SK-N-SH (cell line): Measurements from ENCODE around the gene TMEM63C. TPM values are rescaled to one million over a fixed set of nuclear protein-coding genes. Genes with fewer than 3 reads are reported as not detected.

Experiments
- CTCF ChIA-PET: fragments of 300-600, 350-600 bp; formaldehyde crosslinking; extraction: SDS; loops from one replicate; lab custom pipeline; 2021; lab: Yijun Ruan, JAX
- POLR2A ChIA-PET: fragments of 350-600 bp; sonication (Branson Sonifier 250); formaldehyde crosslinking; extraction: SDS; loops from one replicate; lab custom pipeline; 2020; ENCODE audit warnings: antibody characterized with exemption, inconsistent platforms; lab: Yijun Ruan, JAX
- DNase-seq: peaks from one replicate; pipeline ENCODE4 v3.0.0; 2012
- H2AFZ ChIP-seq: fragments of 200-600 bp; sonication (generic); 2 replicates; pipeline ENCODE4 v1.8.1; 2016; ENCODE audit warnings: antibody characterized with exemption, mild to moderate bottlenecking, low read depth
- H3F3A ChIP-seq: fragments of 200-600 bp; sonication (generic); replicated peaks from 2 replicates; pipeline ENCODE3; 2016; ENCODE audit warnings: antibody characterized with exemption, mild to moderate bottlenecking; ENCODE audit not compliant: insufficient read depth
- H3K27ac ChIP-seq, 2 experiments: fragments of 200-500 bp in 1 of 2; fragments of 200-600 bp in 1 of 2; sonication (Bioruptor generic) in 1 of 2; sonication (generic), shearing (Covaris generic) in 1 of 2; 2 replicates each; pipeline versions ENCODE4 v1.5.1 to v1.6.1; 2014 to 2016; ENCODE audit warnings: low read depth in 2 of 2, inconsistent platforms in 1 of 2, low read length in 1 of 2, mild to moderate bottlenecking in 1 of 2, mixed read lengths in 1 of 2
- H3K27me3 ChIP-seq: fragments of 200-600 bp; sonication (generic), shearing (Covaris generic); 2 replicates; pipeline ENCODE4 v1.6.1; 2016; ENCODE audit warnings: mixed run types; ENCODE audit not compliant: insufficient read depth
- H3K36me3 ChIP-seq, 2 experiments: fragments of 200-500 bp in 1 of 2; fragments of 200-600 bp in 1 of 2; sonication (Bioruptor generic) in 1 of 2; sonication (generic) in 1 of 2; replicated peaks in 1 of 2; 2 replicates each; pipeline versions ENCODE3 to v1.5.1; 2014 to 2016; ENCODE audit warnings: low read length in 1 of 2, mild to moderate bottlenecking in 1 of 2; ENCODE audit not compliant: insufficient read depth in 2 of 2, control insufficient read depth in 1 of 2
- H3K4me1 ChIP-seq, 2 experiments: fragments of 200-500 bp in 1 of 2; fragments of 200-600 bp in 1 of 2; sonication (Bioruptor generic) in 1 of 2; sonication (generic), shearing (Covaris generic) in 1 of 2; 2 replicates each; pipeline versions ENCODE4 v1.5.1 to v1.6.1; 2014 to 2016; ENCODE audit warnings: low read depth in 1 of 2, low read length in 1 of 2, mixed run types in 1 of 2; ENCODE audit not compliant: insufficient read depth in 2 of 2, control insufficient read depth in 1 of 2
- H3K4me2 ChIP-seq: fragments of 200-600 bp; sonication (generic), shearing (Covaris generic); 2 replicates; pipeline ENCODE4 v1.6.1; 2017; ENCODE audit warnings: mixed run types
- H3K4me3 ChIP-seq, 2 experiments: fragments of 200-500 bp in 1 of 2; fragments of 200-600 bp in 1 of 2; sonication (Bioruptor generic) in 1 of 2; sonication (generic), shearing (Covaris generic) in 1 of 2; 2 replicates each; pipeline versions ENCODE4 v1.5.1 to v1.8.1; 2014 to 2016; ENCODE audit warnings: low read depth in 2 of 2, inconsistent platforms in 1 of 2, low read length in 1 of 2, mild to moderate bottlenecking in 1 of 2, mixed read lengths in 1 of 2, moderate library complexity in 1 of 2
- H3K79me2 ChIP-seq: fragments of 200-600 bp; sonication (generic); 2 replicates; pipeline ENCODE4 v1.8.1; 2017; ENCODE audit warnings: mild to moderate bottlenecking; ENCODE audit not compliant: insufficient read depth
- H3K9ac ChIP-seq: fragments of 200-600 bp; sonication (generic); 2 replicates; pipeline ENCODE4 v1.6.1; 2017; ENCODE audit warnings: mixed run types
- H3K9me2 ChIP-seq: fragments of 200-600 bp; sonication (generic); 2 replicates; pipeline ENCODE4 v1.6.1; 2017; ENCODE audit warnings: mixed run types
- H3K9me3 ChIP-seq: fragments of 200-600 bp; sonication (generic); 2 replicates; pipeline ENCODE4 v1.6.1; 2017; ENCODE audit warnings: mixed run types, mild to moderate bottlenecking, moderate library complexity
- H4K20me1 ChIP-seq: fragments of 200-600 bp; sonication (generic); 2 replicates; pipeline ENCODE4 v1.6.1; 2017; ENCODE audit warnings: mild to moderate bottlenecking, mixed run types; ENCODE audit not compliant: insufficient read depth
- ELF1 ChIP-seq: IDR thresholded peaks from 2 replicates; pipeline ENCODE4 v1.4.0; 2012
- EP300 ChIP-seq, 2 experiments: IDR thresholded peaks; 2 replicates each; pipeline versions ENCODE4 v1.4.0 to v1.6.1; 2012; ENCODE audit warnings: borderline replicate concordance in 1 of 2, low read depth in 1 of 2, low read length in 1 of 2
- GABPA ChIP-seq: IDR thresholded peaks from 2 replicates; pipeline ENCODE4 v1.4.0; 2012; ENCODE audit warnings: low read depth, mild to moderate bottlenecking
- JUND ChIP-seq: IDR thresholded peaks from 2 replicates; pipeline ENCODE4 v1.4.0; 2012
- MAX ChIP-seq: IDR thresholded peaks from 2 replicates; pipeline ENCODE4 v1.4.0; 2012; ENCODE audit warnings: low read depth
- MEF2A ChIP-seq: IDR thresholded peaks from 2 replicates; pipeline ENCODE4 v1.4.0; 2012; ENCODE audit warnings: low read depth, borderline replicate concordance
- MXI1 ChIP-seq: IDR thresholded peaks from 2 replicates; pipeline ENCODE4 v1.6.1; 2012; ENCODE audit warnings: mild to moderate bottlenecking, low read depth, low read length, improper control_type of control experiment
- POLR2AphosphoS5 ChIP-seq: IDR thresholded peaks from 2 replicates; pipeline ENCODE4 v1.6.1; 2012; ENCODE audit warnings: low read depth, low read length
- RAD21 ChIP-seq: IDR thresholded peaks from 2 replicates; pipeline ENCODE4 v1.6.1; 2012; ENCODE audit warnings: mild to moderate bottlenecking, low read length
- RCOR1 ChIP-seq: fragments of 150-350 bp; IDR thresholded peaks from 2 replicates; pipeline ENCODE4 v1.6.1; 2017; ENCODE audit warnings: antibody characterized with exemption, low read length
- RFX5 ChIP-seq: IDR thresholded peaks from 2 replicates; pipeline ENCODE4 v1.6.1; 2012; ENCODE audit warnings: mild to moderate bottlenecking, improper control_type of control experiment, low read length
- RXRA ChIP-seq: IDR thresholded peaks from 2 replicates; pipeline ENCODE4 v1.4.0; 2012; ENCODE audit warnings: low read depth, mild to moderate bottlenecking, borderline replicate concordance
- SIN3A ChIP-seq: IDR thresholded peaks from 2 replicates; pipeline ENCODE4 v1.6.1; 2012; ENCODE audit warnings: low read depth, mild to moderate bottlenecking, low read length, moderate library complexity, borderline replicate concordance
- SMC3 ChIP-seq: IDR thresholded peaks from 2 replicates; pipeline ENCODE4 v1.6.1; 2012; ENCODE audit warnings: low read depth, low read length, improper control_type of control experiment
- TAF1 ChIP-seq: IDR thresholded peaks from 2 replicates; pipeline ENCODE4 v1.6.1; 2012; ENCODE audit warnings: low read depth, mild to moderate bottlenecking, low read length, moderate library complexity, borderline replicate concordance
- TEAD4 ChIP-seq: IDR thresholded peaks from 2 replicates; pipeline ENCODE4 v1.4.0; 2012; ENCODE audit warnings: mild to moderate bottlenecking, borderline replicate concordance; ENCODE audit not compliant: insufficient read depth
- USF1 ChIP-seq: IDR thresholded peaks from 2 replicates; pipeline ENCODE4 v1.4.0; 2012; ENCODE audit warnings: low read depth, borderline replicate concordance
- USF2 ChIP-seq: fragments of 150-350 bp; IDR thresholded peaks from 2 replicates; pipeline ENCODE4 v1.6.1; 2017; ENCODE audit warnings: antibody characterized with exemption, low read length, low read depth, borderline replicate concordance
- YY1 ChIP-seq: IDR thresholded peaks from 2 replicates; pipeline ENCODE4 v1.4.0; 2012; ENCODE audit warnings: low read depth, mild to moderate bottlenecking
- ZBTB33 ChIP-seq: IDR thresholded peaks from 2 replicates; pipeline ENCODE4 v1.4.0; 2012; ENCODE audit warnings: low read depth, borderline replicate concordance
- WGBS: methylation state at CpG from one replicate; pipeline ENCODE4 v1.1.6; 2017; ENCODE audit warnings: low lambda C conversion rate; 5-methylcytosine and 5-hydroxymethylcytosine counted together
- polyA plus RNA-seq, 3 experiments: library from polyadenylated mRNA; depleted of rRNA; stranded (reverse); fragments of >200 nt; gene quantifications; 2 replicates each; pipeline ENCODE4 v1.2.3, GENCODE V29; 2012

TMEM63C gene
- polyA plus RNA-seq, 1 of the 3 experiments (the other 2 are of a cell fraction), result 0.25 TPM

GRCh38 chr14:77303417-77304156, 122.0 kb downstream of the TMEM63C start (continued):
- TF ChIP-seq RFX5 (no peak), ELF1 (no peak), RAD21 (no peak), SIN3A (no peak), TEAD4 (no peak), RXRA (0 out of 2 replicates have a peak, but pooled peaks have one; percentile 27), MAX (peak; percentile 68), GABPA (no peak), YY1 (no peak), RCOR1 (no peak), SMC3 (no peak), MXI1 (no peak)

GRCh38 chr14:77305696-77306095, 124.1 kb downstream of the TMEM63C start:
- Histone ChIP-seq H3K79me2 (no peaks in the 10 kb centered on the region), H3K36me3 (peaks cover 4 to 27% of the 10 kb centered on the region in 2 experiments), H3K27ac (peak overlapping the region in 1 of 2 experiments; percentile 14; a peak in 1 of 4 replicates), H3K4me2 (no peak overlapping the region), H3K4me1 (peaks cover 11 to 31% of the 10 kb centered on the region in 2 experiments), H3F3A (peaks cover 24% of the 10 kb centered on the region), H3K9ac (no peak overlapping the region), H3K9me3 (no peaks in the 10 kb centered on the region), H3K27me3 (no peaks in the 10 kb centered on the region), H4K20me1 (peaks cover 3% of the 10 kb centered on the region), H3K4me3 (no peak overlapping the region), H2AFZ (no peak overlapping the region), H3K9me2 (no peaks in the 10 kb centered on the region)
- CTCF ChIA-PET, result interaction anchor here (1.2 to 3.2 kb wide), 3 partner anchors 10 to 156 kb away, joined by 3 to 40 read pairs (median 19); no protein-coding TSS in a partner anchor
- no peak for DNase-seq
- POLR2A ChIA-PET, result no interaction called here
- TF ChIP-seq RCOR1 (no peak), POLR2AphosphoS5 (no peak), RFX5 (no peak), MAX (no peak), USF1 (no peak), EP300 (IDR thresholded peaks at IDR 0.05; ENCODE audit: borderline replicate concordance in 1 of 2, low read depth in 1 of 2, low read length in 1 of 2) (no peak), TEAD4 (no peak), SMC3 (no peak), USF2 (no peak), GABPA (no peak), TAF1 (no peak), MEF2A (no peak), RXRA (no peak), JUND (no peak), ZBTB33 (no peak), MXI1 (no peak)
- 100% methylated on average over 1 of the region's 4 CpGs for WGBS
